ENCODE results near the gene XRN2. TPM values are rescaled to one million over a fixed set of nuclear protein-coding genes. Genes with fewer than 3 reads are reported as not detected.

XRN2 gene
- total and polyA plus RNA-seq, 4 donors: 12.6 to 62.2 (median 53.6) TPM

GRCh38 chr20:21288587-21289370, 14.4 kb upstream of the XRN2 start:
- WGBS, 2 donors: 79 to 86% methylated on average over 14 of the region's 14 CpGs
- H3K27me3 ChIP-seq (ENCODE audit: control insufficient read depth in 3 of 3, insufficient read depth in 3 of 3, low read length in 2 of 3): peaks cover 0 to 3% (median 0%) of the 10 kb centered on the region in 3 donors
- no peak overlapping the region for H3K27ac ChIP-seq (ENCODE audit: low read depth in 1 of 2, low read length in 1 of 2)
- TF ChIP-seq, protein P1, sequence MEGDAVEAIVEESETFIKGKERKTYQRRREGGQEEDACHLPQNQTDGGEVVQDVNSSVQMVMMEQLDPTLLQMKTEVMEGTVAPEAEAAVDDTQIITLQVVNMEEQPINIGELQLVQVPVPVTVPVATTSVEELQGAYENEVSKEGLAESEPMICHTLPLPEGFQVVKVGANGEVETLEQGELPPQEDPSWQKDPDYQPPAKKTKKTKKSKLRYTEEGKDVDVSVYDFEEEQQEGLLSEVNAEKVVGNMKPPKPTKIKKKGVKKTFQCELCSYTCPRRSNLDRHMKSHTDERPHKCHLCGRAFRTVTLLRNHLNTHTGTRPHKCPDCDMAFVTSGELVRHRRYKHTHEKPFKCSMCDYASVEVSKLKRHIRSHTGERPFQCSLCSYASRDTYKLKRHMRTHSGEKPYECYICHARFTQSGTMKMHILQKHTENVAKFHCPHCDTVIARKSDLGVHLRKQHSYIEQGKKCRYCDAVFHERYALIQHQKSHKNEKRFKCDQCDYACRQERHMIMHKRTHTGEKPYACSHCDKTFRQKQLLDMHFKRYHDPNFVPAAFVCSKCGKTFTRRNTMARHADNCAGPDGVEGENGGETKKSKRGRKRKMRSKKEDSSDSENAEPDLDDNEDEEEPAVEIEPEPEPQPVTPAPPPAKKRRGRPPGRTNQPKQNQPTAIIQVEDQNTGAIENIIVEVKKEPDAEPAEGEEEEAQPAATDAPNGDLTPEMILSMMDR (IDR thresholded peaks at IDR 0.05; ENCODE audit: control extremely low read depth, extremely low read depth): no peak
- no peak for DNase-seq
- peaks cover 0 to 4% (median 0%) of the 10 kb centered on the region in 5 donors for H3K4me1 ChIP-seq (ENCODE audit: control insufficient read depth in 5 of 5, insufficient read depth in 5 of 5, low read length in 5 of 5)
- H3K9ac ChIP-seq (ENCODE audit: insufficient read depth in 1 of 2, low read length in 2 of 2): no peak overlapping the region
- H3K36me3 ChIP-seq (ENCODE audit: control insufficient read depth in 4 of 4, insufficient read depth in 4 of 4, low read length in 4 of 4): no peaks in the 10 kb centered on the region
- ATAC-seq (ENCODE audit: insufficient read depth, low FRiP score): no peak
- no peak overlapping the region for H3K4me3 ChIP-seq
- H3K9me3 ChIP-seq (ENCODE audit: control insufficient read depth in 4 of 4, insufficient read depth in 3 of 4, low read length in 3 of 4): peaks cover 0 to 3% (median 0%) of the 10 kb centered on the region in 4 donors

- DNase-seq (no peak), ATAC-seq (ENCODE audit: insufficient read depth, low FRiP score) (no peak)
- Histone ChIP-seq H3K36me3 (ENCODE audit: control insufficient read depth in 4 of 4, insufficient read depth in 4 of 4, low read length in 4 of 4) (no peaks in the 10 kb centered on the region), H3K4me1 (ENCODE audit: control insufficient read depth in 5 of 5, insufficient read depth in 5 of 5, low read length in 5 of 5) (peaks cover 0 to 4% (median 0%) of the 10 kb centered on the region in 5 donors), H3K27me3 (ENCODE audit: control insufficient read depth in 3 of 3, insufficient read depth in 3 of 3, low read length in 2 of 3) (peaks cover 0 to 3% (median 1%) of the 10 kb centered on the region in 3 donors), H3K4me3 (no peak overlapping the region), H3K9ac (ENCODE audit: insufficient read depth in 1 of 2, low read length in 2 of 2) (no peak overlapping the region), H3K9me3 (ENCODE audit: control insufficient read depth in 4 of 4, insufficient read depth in 3 of 4, low read length in 3 of 4) (peaks cover 0 to 3% (median 0%) of the 10 kb centered on the region in 4 donors), H3K27ac (ENCODE audit: low read depth in 1 of 2, low read length in 1 of 2) (no peak overlapping the region)
- TF ChIP-seq, protein P1 (IDR thresholded peaks at IDR 0.05; ENCODE audit: control extremely low read depth, extremely low read depth): no peak
- WGBS, 2 donors: 28 to 39% methylated on average over 2 of the region's 2 CpGs
These were observed 13.5 kb upstream of the XRN2 start for GRCh38 chr20:21289651-21290050.

DNA sequence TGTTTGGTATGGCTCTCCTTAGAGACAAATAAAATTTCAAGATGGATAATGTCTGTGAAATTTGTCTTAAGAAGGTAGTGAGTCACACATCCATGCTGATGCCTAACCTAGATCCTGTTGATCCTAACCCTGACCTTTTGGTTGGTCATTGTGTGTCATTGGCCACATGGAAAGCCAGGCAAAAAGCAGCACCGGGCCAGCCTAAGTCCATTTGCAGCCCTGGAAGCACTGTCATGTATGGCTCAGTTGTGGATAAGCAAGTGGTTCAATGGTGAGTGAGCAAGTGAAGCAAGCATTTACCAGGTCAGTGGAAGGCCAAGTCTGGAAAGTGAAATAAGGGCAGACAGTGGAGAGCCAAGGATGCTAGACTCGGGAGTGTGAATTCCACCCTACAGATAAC, 12.1 kb upstream of the XRN2 start:
- peaks cover 0 to 4% (median 0%) of the 10 kb centered on the region in 5 donors for H3K4me1 ChIP-seq (ENCODE audit: control insufficient read depth in 5 of 5, insufficient read depth in 5 of 5, low read length in 5 of 5)
- no peak overlapping the region for H3K9ac ChIP-seq (ENCODE audit: insufficient read depth in 1 of 2, low read length in 2 of 2)
- H3K27me3 ChIP-seq (ENCODE audit: control insufficient read depth in 3 of 3, insufficient read depth in 3 of 3, low read length in 2 of 3): peaks cover 0 to 8% (median 4%) of the 10 kb centered on the region in 3 donors
- no peak for ATAC-seq (ENCODE audit: insufficient read depth, low FRiP score)
- H3K4me3 ChIP-seq: no peak overlapping the region
- DNase-seq: no peak
- TF ChIP-seq, protein P1 (IDR thresholded peaks at IDR 0.05; ENCODE audit: control extremely low read depth, extremely low read depth): no peak
- no peaks in the 10 kb centered on the region for H3K36me3 ChIP-seq (ENCODE audit: control insufficient read depth in 4 of 4, insufficient read depth in 4 of 4, low read length in 4 of 4)
- H3K27ac ChIP-seq (ENCODE audit: low read depth in 1 of 2, low read length in 1 of 2): no peak overlapping the region
- WGBS, 2 donors: 87 to 93% methylated on average over 2 of the region's 2 CpGs
- H3K9me3 ChIP-seq (ENCODE audit: control insufficient read depth in 4 of 4, insufficient read depth in 3 of 4, low read length in 3 of 4): peaks cover 0 to under 1% (median 0%) of the 10 kb centered on the region in 4 donors
